HG03095 (cell line): Measurements from ENCODE around the gene RIN2.

Experiments
- ATAC-seq: cut with Tn5 transposase; IDR thresholded peaks from one replicate; pipeline ENCODE4 v1.9.1; 2021; ENCODE audit warnings: moderate library complexity; ENCODE audit not compliant: unreplicated experiment

The RIN2 gene

DNA sequence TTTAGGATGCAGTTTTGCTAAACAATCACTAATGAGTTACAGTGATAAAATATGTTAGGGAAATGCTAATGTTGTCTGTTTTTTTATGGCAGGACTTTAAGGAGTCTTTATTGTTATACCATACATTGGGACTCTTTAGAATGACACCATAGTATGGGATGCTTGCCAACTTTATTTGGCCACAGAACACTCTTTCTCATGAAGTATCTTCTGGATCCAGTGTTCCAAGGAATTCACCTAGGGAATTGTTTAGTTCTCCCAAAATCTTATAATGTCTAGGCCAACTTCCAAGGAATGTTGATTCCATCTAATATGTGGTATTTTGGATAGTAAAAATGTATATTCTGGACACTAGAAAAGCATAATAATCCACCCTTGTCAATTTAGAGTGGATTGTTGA lies 3.3 kb downstream of the RIN2 start:
- ATAC-seq, result no peak

DNA sequence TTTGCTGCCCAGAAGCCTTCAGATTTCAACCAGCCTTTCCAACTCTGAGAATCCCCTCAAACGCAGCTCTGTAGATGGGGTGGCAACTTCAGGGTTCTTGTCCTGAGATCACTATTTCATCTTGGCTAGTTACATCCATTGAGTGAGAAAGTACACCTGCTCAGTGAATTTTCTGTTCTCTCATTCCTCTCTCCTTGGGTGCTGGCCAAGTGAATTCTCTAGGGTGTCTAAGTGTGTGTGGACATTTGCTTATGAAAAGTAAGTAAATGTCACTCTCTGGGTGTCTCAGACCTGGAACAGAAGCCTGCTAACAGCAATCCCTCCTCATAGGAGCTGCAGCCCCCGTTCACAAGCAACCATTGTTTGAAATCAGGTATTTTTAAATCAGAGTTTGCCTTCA lies 3.8 kb downstream of the RIN2 start:
- no peak for ATAC-seq

DNA sequence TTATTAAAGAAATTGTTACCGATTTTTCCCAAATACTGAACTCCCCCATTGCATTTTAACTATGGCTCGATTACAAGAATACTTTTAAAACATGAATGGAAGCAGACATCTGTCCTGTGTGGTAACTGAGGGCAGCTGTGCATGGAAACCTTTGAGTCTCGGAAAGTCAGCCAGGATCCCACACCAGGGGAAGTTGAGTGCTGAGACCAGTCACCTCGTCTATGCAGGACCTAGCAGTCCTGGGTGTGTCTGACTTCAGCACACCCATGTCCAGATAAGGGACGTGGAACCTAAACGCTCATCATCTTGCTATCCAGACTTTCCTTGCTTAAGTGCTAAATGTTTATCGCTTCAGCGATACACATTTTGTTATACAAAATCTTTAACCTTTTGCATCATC lies 6.1 kb downstream of the RIN2 start:
- no peak for ATAC-seq

DNA sequence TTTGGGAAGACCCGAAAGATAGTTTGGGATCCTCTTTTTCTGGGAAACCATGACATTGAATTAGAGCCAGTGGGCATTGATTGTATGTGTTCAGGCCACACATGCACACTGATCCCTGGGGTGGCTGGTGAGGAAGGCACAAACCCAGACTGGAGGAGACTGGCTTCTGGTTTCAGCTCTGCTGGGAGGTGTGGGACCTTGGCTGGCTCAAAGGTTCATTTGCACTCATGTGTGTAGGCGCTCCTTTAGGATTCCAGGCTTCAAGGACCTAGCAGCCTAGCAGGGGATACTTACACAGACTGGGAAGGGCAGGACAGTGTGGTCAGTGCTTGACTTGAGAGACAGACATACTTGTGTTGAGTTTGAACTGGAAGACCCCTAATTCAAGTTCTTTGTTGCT lies 7.2 kb downstream of the RIN2 start:
- no peak for ATAC-seq

DNA sequence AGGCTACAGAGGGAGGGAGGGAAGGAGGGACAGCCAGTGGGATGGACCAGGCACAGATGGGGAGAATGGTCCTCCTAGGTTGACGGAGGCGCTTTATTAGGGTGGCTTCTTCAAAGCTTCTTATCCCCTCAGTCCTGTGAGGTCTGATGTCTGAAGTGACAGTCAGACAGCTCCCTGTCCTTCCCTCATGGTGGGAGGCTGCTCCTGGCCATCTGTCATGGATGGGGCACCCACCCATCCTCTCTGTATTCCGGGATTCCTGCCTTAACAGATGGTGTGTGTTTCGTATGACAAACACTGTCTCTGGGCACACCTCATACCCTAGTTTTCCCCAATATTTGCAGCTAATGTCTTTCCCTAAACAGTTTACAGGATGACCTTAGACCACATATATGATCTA lies 7.9 kb downstream of the RIN2 start:
- ATAC-seq, result no peak

DNA sequence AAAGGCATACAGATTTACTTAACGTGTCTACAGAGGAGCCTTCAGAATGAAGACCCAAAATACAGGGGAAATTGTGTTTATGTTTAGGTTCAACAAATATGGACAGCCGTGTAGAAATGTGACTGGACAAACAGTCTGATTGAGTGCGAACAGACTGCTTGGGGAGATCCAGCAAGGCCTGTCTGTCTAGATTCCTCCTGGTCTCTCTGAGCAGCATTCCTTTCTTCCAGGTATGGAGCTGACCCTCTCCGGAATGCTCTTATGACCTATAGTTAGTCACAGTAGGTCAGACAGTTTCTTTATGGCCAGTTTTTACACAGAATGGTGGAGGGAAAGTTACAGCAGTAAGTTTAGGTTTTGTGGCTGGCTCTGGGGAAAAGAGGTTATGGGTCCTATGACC lies 9.0 kb downstream of the RIN2 start:
- no peak for ATAC-seq

DNA sequence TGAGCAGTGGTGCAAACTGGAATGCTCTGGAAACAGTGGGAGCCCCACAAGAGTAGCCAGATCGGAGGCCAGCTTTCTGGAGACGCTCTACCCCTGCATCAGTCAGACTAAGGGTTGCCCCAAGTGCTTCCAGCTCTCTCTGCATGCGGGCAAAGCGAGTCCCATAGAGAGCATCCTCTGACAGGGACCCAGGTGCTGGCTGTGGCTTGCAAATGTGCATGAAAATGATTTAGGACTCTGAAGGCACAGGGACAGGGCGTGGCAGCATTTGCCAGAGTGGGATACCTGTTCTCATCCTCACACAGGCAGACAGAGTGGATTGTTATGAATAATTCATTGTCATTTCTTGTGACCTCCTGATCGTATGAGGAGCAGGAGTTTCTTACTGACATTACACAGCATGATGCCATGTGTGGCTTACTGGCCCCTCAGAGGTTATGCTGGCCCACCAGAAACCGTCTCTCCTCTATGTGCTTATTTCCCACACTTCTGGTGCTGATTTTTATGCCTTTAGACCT lies 10.3 kb downstream of the RIN2 start:
- ATAC-seq, result no peak

DNA sequence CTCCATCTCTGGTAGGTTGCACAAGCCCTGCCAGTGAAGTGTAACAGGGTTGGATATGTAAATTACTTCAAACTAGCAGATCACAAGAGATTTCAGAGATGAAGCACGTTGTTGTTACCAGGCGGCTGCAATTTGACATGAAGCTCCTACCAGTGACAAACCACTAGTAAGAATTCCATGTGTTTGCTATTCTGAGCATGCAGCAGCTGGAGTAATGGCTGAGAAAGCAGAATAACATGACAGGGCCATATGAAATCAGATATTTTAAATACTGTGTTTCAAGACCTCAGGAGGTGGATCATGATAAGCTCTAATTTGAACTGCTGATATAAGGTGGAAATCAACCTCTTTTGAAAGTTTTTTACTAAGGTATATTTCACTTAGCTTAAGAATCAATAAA lies 11.4 kb downstream of the RIN2 start:
- ATAC-seq, result no peak

DNA sequence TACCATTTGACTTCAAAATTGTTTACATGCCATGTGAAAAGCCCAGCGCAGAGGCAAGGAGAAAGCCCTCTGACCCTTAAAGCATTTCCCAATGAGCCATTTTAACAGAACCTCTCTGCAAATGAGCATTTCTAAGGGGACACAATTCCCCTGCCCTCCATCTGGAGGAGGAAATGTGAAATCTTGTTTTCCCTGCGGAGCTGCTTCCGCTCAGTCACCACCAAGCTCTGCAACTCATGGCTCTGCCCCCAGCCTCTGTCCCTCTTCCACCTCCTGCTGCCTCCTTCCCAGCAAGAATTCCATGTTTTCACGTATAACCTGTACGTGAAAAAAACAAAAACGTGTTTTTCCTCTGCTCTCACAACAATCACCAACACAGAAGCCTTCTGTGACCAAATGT lies 12.3 kb downstream of the RIN2 start:
- ATAC-seq, result no peak

DNA sequence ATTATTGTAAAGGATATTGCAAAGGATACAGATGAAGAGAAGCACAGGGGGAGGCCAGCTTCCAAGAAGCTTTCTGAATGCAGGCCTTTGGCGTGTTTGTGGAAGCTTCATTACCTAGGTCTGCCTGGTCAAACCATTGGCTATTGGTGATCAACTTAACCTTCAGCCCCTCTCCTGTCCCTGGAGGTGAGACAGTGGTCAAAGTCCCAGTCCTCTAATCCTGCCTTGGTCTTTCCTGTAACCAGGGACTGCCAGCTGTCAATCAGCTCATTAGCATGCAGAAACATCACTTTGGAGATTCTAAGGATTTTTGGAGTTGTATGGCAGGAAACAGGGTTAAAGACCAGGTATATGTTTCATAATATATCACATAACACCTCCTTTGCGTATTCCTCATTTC lies 13.0 kb downstream of the RIN2 start:
- no peak for ATAC-seq

DNA sequence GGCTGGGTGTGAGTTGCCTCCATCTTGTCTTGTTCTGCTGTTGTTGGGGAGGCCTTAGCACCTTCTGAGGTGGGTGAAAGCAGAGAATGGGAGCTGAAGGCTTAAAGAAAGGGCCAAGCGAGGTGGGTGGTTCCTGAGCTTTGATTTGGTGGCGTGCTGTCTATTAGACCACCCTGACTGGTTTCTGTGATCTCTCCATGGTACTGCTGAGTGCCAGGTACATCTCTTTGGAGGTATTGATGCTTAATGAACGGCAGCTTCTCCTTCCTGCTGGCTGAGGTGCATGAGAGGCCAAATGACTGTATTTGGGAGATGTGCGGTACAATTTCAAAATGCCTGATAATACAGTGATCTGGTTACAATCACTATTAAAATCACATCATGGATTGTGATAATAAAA lies 15.4 kb downstream of the RIN2 start:
- no peak for ATAC-seq

DNA sequence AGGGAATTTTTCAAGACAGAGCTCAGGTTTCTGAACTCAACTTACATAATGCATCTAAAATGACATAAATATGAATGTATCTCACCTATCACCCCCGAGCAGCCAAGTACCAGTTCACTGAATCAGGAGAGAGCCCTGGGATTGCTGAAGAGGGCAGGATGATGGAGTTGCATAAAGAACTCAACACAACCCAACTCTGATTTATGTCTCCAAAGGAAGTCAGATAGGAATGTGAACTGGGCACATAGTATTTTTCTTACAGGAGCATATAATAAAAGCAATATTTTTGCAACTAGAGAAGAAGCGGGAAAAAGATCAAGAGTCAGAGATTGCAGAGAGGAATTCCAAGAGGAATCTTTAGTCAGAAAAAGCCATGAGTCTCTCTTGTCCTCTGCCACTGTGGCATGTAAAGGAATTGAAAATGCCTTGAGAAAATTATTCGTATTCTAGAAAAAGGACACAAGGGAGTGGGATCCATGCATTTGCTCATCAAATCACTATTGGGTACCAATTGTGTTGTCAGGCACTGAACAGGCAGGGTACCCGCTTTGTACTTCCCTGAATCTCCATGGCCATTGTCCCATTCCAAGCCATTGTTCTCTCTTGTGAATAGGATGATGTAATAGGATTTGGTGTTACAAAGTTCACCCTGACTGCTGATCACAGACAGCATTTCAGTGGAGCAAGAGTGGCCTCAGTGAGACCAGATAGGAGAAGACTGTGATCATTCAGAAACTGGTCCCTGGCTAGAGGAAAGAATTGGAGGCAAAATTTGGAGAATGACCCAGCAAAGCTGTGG lies 16.3 kb downstream of the RIN2 start:
- no peak for ATAC-seq

DNA sequence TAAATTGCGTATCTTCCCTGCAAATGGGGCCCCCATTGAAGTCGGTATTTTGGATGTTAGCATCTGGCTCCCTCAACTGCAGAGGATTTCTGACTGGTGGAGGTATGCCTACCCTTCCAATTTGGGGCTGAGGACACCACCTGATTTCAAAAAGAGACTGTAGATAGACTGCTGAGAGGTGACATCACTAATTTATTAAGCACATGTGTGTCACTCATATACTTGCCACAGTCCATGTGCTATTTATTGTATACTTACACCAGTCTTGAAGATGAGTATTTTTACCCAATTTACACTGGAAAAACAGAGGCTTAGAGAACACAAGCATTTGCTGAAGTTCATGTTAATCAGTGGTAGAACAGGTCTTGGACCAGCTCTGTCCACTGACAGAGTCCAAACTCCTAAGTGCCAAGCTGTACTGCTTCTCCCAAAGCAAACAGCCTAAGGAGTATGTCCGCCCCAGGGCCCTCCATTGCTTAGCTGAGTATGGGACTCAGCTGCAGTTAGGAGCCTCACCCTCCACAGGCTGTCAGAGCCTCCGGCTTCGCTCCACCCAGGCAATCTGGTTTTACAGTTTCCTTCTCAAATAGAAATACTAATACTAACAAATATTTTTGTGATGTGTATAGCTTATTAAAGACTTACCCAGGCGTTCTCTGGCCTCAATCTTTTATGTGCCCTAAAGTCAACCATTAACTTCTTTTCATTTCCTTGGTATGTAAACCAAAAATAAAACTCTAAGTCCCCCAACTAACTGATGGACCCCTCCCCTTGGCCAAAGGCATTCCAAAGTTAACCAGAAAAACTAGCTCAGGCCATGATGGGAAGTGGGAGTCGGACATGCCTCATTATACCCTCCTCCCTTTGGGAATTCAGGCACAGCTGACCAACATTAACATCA lies 17.5 kb downstream of the RIN2 start:
- no peak for ATAC-seq

DNA sequence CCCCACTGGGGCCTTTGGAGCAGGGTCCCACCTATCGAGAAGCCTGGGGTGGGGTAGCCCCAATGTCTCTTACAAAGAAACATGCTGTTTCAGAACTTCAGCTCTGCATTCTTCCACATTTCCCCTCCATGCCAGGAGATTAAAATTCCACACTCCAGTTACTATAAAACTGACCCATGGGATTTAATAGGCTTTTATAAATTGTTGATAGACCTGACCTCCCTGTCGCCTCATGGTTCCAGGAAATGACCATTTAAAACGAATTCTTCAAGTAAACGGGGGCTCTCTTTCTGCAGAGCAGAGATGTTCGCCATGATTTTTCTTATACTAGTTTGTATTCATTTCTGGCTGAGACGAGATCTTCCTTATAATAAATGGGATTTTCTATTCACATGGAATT lies 19.3 kb downstream of the RIN2 start:
- ATAC-seq, result no peak

DNA sequence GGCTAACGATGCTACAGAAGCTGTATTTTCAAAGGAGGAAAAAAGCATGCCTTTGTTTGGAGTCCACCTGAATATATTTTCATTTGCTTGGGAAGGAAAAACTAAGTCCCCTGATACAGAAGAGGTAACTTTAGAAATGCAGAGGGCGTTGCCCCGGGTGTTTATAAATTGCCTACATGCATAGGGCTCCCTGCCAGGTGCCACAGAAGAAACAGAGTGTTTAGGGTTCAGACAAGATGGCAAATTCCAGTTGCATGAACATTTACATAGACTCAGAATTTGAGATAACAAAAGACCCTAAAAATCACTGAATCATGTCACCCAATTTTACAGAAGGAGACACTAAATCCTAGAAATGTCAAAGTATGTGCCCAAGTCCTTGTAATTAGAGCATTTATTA lies 19.9 kb downstream of the RIN2 start:
- ATAC-seq, result no peak

DNA sequence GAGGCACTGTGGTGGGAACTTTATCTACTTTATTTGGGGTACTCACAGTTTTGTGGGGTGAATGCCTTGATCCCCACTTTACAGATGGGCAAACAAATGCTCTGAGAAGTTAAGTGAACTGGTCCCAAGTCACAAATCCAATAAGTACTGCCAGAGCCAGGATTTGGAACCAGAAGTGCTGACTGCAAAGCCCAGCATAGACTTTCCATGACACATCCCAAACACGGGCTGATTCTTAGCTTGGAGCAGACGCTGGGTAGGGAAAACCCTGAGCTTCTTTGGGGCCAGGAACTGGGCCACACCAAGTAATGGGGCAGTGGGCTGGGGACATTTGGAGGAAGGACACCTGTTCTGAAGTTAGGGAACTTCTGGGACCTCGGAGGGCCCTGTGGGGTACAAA lies 20.3 kb downstream of the RIN2 start:
- ATAC-seq, result no peak

DNA sequence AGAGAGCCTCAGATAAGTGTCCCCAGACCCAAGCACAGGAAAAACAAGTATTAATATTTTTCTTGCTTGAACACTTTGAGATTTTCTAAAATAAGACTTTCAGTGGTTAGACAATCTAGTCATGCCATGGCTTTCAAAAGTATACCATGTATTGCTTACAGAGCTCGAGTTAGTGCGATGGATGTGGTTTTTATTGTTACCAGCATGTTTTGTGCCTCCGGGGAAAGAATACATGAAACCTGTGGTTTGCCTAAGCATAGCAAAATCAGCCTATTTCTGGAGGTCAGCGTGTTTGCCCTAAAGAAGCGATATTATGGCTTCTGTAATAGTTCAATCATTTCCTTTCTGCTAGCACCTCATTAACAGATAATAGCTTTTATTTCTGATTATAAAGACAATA lies 21.6 kb downstream of the RIN2 start:
- ATAC-seq, result no peak

DNA sequence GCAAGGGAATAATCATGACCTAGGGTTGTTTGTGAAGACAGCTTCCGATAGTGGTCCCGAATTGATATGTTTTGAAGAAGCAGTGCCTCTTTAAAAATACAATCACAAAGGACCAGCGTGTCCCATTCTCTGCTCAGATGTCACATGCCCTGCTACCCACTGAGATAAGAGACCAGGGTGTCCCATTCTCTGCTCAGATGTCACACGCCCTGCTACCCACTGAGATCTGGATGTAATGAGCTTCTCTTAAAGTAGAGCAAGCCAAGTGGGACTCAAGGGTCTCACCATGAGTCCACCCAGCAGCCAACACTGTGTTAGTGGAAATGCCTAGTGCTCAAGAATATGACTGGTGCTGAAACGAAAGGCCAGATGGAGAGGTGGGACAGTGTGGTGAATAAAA lies 22.2 kb downstream of the RIN2 start:
- no peak for ATAC-seq

DNA sequence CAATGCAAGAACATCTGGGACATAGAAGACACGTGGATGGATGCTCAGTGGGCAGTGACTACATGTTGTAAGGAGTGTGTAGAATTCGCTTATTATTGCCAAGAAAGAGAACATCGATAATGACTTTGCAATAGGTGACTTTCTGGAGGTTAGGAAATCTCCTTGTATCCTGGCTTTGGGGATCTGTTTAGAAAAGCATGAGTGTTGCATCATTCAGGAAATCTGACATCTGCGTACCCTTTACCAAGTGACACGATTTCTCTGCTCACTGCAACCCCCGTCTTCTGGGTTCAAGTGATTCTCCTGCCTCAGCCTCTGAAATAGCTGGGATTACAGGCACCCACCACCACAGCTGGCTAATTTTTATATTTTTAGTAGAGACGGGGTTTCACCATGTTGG lies 23.2 kb downstream of the RIN2 start:
- ATAC-seq, result no peak

DNA sequence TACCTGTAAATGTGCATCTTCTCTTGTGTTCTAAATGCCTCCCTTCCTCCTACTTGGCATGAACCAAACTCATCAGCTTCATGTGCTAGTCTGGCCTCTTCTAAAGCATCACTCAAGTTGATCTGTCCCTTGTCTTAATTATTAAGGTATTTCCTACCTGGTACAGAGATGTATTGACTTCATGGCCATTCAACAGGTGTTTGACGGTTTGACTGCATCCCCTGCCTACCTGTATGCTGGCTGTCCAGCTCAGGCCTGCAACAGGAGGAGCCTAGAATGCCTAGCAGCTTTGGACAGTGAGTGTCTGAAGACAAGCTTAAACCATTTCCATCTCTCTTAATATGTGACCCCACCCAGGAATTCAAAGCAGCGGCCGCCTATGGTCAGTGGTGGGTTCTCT lies 24.6 kb downstream of the RIN2 start:
- no peak for ATAC-seq

DNA sequence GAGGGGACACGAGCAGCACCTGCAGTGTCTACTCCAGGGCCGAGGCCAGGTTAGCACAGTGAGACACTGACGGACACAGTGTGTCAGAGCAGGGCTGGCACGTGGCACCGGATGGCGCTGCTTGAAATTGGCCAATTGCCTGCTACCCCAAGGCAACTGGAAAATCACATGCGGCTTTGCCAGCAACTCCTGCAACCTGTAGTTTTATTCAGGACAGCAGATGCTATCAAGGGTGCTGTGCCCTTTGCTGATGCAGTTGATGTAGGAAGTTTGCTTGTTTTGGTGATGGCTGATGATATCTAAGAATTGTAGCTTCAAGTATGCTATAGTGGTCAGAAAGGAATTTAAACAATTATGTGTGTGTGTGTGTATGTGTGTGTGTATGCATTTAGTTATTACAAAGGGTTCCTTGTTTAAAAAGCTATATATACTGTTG lies 25.9 kb downstream of the RIN2 start:
- no peak for ATAC-seq

DNA sequence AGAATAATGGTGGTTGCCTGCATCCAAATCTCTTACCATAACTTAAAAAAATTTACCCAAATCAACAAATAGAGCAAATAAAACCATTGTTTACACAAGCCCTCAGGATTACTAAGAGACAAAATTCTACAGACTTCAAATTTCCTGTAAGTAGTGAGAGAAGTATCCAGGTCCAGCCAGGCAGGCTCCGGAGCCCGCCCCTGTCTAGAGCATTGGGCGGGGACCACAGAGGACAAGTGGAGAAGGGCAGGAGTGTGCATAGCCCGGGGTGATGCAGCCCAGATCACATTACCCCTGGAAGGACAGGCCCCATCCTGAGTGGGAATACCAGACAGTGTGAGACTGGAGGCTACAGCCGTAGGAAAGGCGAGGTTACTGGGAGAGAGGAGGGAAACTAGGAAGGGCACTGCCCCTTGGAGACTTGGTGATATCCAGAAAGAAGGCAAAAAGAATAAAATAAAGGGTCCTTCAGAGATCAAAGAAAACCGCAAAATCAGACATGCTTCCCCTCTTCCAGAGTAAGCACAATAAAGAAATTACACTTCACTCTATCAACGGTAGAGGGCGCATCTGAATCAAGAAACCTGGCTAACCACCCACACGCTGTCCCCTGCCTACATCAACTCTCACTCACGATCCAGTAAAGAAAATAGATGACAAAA lies 26.6 kb downstream of the RIN2 start:
- ATAC-seq, result no peak
